DMS114 treated with DMSO at 0.1 percent for 48 hours (cell line): ENCODE measurements around the gene TLCD1.
"Not testable (repeated sequence)": the region's sequence is repeated elsewhere in the genome, so short reads cannot be mapped to it uniquely, and the experiment has no call there.

Experiments used
- DNase-seq: peaks from one replicate; lab custom pipeline; 2025; ENCODE audit not compliant: unreplicated experiment; lab: John Stamatoyannopoulos, UW

The TLCD1 gene

GRCh38 chr17:28747051-28747691, 21.1 kb upstream of the TLCD1 start:
- DNase-seq: no peak

GRCh38 chr17:28746611-28747050, 20.6 kb upstream of the TLCD1 start:
- DNase-seq: no peak

- DNase-seq: no peak
Observed at GRCh38 chr17:28745786-28746411, 19.9 kb upstream of the TLCD1 start.

- DNase-seq: no peak
Observed at GRCh38 chr17:28744972-28745785, 19.1 kb upstream of the TLCD1 start.

- DNase-seq: no peak
Observed at GRCh38 chr17:28744104-28744971, 18.3 kb upstream of the TLCD1 start.

- peak; percentile 57 for DNase-seq
Observed at GRCh38 chr17:28743243-28744103, 17.4 kb upstream of the TLCD1 start, which contains the start of gene TRAF4. Gene TRAF4 (plus strand): TSS chr17:28744011. CDS start chr17:28744113, 102 bp downstream.

- DNase-seq: no peak
Observed at GRCh38 chr17:28741358-28742349, 15.6 kb upstream of the TLCD1 start.

GRCh38 chr17:28740406-28741357, 14.6 kb upstream of the TLCD1 start:
- no peak for DNase-seq

- DNase-seq: no peak
Observed at GRCh38 chr17:28738680-28739384, 12.8 kb upstream of the TLCD1 start.

- DNase-seq: no peak
Observed at GRCh38 chr17:28737770-28738679, 12.0 kb upstream of the TLCD1 start.

GRCh38 chr17:28737316-28737715, 11.3 kb upstream of the TLCD1 start:
- DNase-seq: no peak

GRCh38 chr17:28735913-28736769, 10.1 kb upstream of the TLCD1 start:
- DNase-seq: not testable (repeated sequence)

- DNase-seq: no peak
Observed at GRCh38 chr17:28735242-28735722, 9.2 kb upstream of the TLCD1 start.

GRCh38 chr17:28734712-28735241, 8.7 kb upstream of the TLCD1 start:
- DNase-seq: no peak

GRCh38 chr17:28733346-28733745, 7.3 kb upstream of the TLCD1 start:
- no peak for DNase-seq
